Body of pancreas (tissue), 4 donors: ENCODE data around the gene CRLF1. TPM values are rescaled to one million over a fixed set of nuclear protein-coding genes. Genes with fewer than 3 reads are reported as not detected.
A peak's percentile ranks its signal among the peaks of the same experiment; 100 is the strongest.

Experiments used
- ATAC-seq: fragments of 150-250 bp; one replicate; pipeline ENCODE4 v1.9.1; 2016
- DNase-seq, 4 donors: peaks; one replicate each; pipeline ENCODE4 v3.0.0-alpha.2; 2019
- H3K27ac ChIP-seq, 4 donors: fragments of 200-600 bp; sonication (generic); 1 replicate in 3 of 4; 2 replicates in 1 of 4; pipeline versions ENCODE4 v1.5.1 to v1.6.1; 2016 to 2019; ENCODE audit warnings: mild to moderate bottlenecking in 1 of 4, mixed read lengths in 1 of 4, moderate library complexity in 1 of 4
- H3K27me3 ChIP-seq, 2 donors: fragments of 200-600 bp; sonication (generic); one replicate each; pipeline ENCODE4 v1.6.0; 2016; ENCODE audit warnings: mild to moderate bottlenecking in 1 of 2
- H3K36me3 ChIP-seq, 2 donors: fragments of 200-600 bp; sonication (generic); replicated peaks in 1 of 2; 2 replicates each; pipeline ENCODE4 v1.5.1; 2016; ENCODE audit warnings: low read depth in 2 of 2; ENCODE audit not compliant: insufficient read depth in 1 of 2
- H3K4me1 ChIP-seq: fragments of 200-600 bp; sonication (generic); one replicate; pipeline ENCODE4 v1.6.0; 2016
- H3K4me3 ChIP-seq, 2 donors: fragments of 200-600 bp; sonication (generic); 1 replicate in 1 of 2; 2 replicates in 1 of 2; pipeline ENCODE4 v1.5.1; 2016 to 2019
- H3K9me3 ChIP-seq, 3 donors: fragments of 200-600 bp; sonication (generic); 1 replicate in 2 of 3; 2 replicates in 1 of 3; pipeline ENCODE4 v1.5.1; 2016
- POLR2A ChIP-seq, 3 donors: fragments of 450-650 bp; IDR thresholded peaks; one replicate each; pipeline ENCODE4 v1.6.1; 2016; ENCODE audit warnings: antibody characterized with exemption in 3 of 3, mild to moderate bottlenecking in 2 of 3
- WGBS, 2 donors: methylation state at CpG; one replicate each; pipeline ENCODE4 v1.1.5; 2017; 5-methylcytosine and 5-hydroxymethylcytosine counted together
- intact Hi-C: fragments of 100-400 bp; cut with DNase I; formaldehyde crosslinking; loops from one replicate; pipeline ENCODE4 v1.15.1; 2023
- total RNA-seq, 2 donors: library from RNA; depleted of rRNA; stranded (reverse); fragments of >200 nt; gene quantifications; one replicate each; pipeline ENCODE4 v1.1.0, GENCODE V29; 2016
- TF ChIP-seq, protein P1 (sequence below), 7 experiments: fragments of 450-650 bp in 4 of 7; fragments of 200-600 bp in 3 of 7; sonication (generic) in 3 of 7; IDR thresholded peaks; one replicate each; pipeline ENCODE4 v1.5.1; 2016 to 2019; ENCODE audit warnings: antibody characterized with exemption in 7 of 7

CRLF1 gene
- total RNA-seq, 2 donors from 2014 or later, result 23.3 to 40.2 TPM

DNA sequence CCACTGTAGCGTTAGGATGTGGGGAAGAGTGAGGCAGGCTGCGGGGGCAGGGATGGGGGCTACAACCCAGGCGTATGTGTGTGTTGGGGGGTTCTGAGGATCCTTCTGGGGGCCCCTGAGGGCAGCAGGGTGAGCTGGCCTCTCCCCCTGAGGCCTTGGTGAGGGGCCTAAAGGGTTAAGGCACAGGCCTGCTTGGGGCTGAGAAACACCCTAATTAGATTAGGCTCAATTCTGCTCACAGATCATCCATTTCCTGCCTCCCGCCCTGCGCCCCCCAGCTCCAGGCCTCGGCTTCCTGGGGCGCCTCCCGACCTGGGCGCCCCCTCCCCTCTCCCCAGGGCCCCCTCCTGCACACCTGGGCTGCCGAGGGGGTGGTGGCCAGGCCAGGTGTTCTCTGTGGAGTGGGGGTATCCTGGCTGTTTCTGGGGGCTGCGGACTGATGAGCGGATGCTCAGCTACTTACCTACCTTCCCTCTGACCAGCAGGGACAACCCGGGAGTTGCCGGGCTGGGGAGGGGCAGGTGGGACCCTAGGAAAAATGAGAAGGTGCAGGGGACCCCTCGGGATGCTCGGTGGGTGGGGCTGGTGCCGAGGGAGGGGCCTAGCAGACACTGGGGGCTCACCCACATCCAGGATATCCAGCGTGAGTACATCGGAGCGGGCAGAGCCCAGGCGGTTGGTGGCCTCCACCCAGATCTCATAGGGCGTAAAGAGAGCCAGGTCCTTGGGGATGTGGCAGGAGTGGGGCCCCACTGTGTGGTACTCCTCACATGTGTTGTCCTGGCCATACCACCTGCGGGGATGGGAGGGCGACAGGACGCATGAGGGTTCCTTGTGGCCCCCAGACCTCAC, 8.6 kb downstream of the CRLF1 start:
- H3K4me1 ChIP-seq, result peaks cover 21% of the 10 kb centered on the region
- H3K27ac ChIP-seq, result no peak overlapping the region
- TF ChIP-seq, protein P1, sequence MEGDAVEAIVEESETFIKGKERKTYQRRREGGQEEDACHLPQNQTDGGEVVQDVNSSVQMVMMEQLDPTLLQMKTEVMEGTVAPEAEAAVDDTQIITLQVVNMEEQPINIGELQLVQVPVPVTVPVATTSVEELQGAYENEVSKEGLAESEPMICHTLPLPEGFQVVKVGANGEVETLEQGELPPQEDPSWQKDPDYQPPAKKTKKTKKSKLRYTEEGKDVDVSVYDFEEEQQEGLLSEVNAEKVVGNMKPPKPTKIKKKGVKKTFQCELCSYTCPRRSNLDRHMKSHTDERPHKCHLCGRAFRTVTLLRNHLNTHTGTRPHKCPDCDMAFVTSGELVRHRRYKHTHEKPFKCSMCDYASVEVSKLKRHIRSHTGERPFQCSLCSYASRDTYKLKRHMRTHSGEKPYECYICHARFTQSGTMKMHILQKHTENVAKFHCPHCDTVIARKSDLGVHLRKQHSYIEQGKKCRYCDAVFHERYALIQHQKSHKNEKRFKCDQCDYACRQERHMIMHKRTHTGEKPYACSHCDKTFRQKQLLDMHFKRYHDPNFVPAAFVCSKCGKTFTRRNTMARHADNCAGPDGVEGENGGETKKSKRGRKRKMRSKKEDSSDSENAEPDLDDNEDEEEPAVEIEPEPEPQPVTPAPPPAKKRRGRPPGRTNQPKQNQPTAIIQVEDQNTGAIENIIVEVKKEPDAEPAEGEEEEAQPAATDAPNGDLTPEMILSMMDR (IDR thresholded peaks at IDR 0.05), result no peak
- no peak for TF ChIP-seq POLR2A (IDR thresholded peaks at IDR 0.05)
- H3K36me3 ChIP-seq, result no peaks in the 10 kb centered on the region
- WGBS, 2 donors, result 33 to 59% methylated on average over 5 to 21 of the region's 25 CpGs
- peaks cover 0 to 15% of the 10 kb centered on the region in 2 donors for H3K27me3 ChIP-seq
- ATAC-seq, result no peak
- H3K4me3 ChIP-seq, result no peak overlapping the region
- H3K9me3 ChIP-seq, result no peaks in the 10 kb centered on the region
- intact Hi-C loops, result loop anchor here (5.0 kb wide), 1 partner anchor 244 kb away; no protein-coding TSS in a partner anchor
- no peak for DNase-seq

DNA sequence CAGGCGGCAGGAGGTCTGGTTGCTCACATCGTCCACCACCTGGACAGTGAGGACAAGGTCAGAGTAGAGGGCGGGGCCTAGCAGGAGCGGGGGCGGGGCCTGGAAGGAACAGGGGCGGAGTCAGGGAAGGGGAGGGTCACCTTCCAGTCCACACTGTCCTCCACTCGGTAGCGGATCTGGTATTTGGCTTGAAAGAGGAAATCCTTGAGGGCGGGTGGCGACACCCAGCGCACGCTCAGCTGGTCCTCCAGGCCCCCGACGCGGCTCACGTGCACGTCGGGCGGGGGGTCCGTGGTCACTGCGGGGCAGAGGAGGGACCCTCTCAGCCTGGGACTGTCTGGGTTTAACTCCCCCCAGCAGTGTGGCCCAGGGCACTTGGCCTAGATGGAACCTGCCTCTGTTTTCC, 9.8 kb downstream of the CRLF1 start:
- peak; percentile 68 to 85 (median 77) for DNase-seq
- ATAC-seq, result peak; percentile 69
- intact Hi-C loops, result loop anchor here (5.0 kb wide), 1 partner anchor 246 kb away; no protein-coding TSS in a partner anchor
- Histone ChIP-seq H3K4me3 (no peak overlapping the region), H3K27me3 (peaks cover 0 to 15% of the 10 kb centered on the region in 2 donors), H3K9me3 (no peaks in the 10 kb centered on the region), H3K36me3 (no peaks in the 10 kb centered on the region), H3K4me1 (peaks cover 21% of the 10 kb centered on the region), H3K27ac (no peak overlapping the region)
- TF ChIP-seq, protein P1 (IDR thresholded peaks at IDR 0.05), result no peak
- no peak for TF ChIP-seq POLR2A (IDR thresholded peaks at IDR 0.05)
- 7% methylated on average over 8 to 18 of the region's 21 CpGs for WGBS, 2 donors

DNA sequence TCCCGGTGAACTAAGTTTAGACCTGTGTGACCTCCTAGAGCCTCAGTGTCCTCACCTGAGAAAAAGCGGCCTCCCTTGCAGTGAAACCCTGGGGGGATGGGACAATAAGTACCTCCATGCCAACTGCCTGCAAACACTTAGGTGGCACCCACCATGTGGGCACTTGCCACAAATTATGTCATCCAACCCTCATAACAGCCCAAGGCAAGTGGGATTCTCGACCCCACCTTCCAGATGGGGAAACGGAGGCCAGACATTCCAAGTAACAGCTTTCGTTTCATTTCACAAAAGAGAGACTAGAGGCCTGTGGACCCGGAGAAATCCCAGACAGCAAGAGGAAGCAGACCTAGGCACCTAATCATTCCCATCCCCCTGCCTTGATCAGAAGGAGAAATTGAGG, 11.1 kb downstream of the CRLF1 start:
- no peaks in the 10 kb centered on the region for H3K9me3 ChIP-seq
- H3K4me1 ChIP-seq, result peaks cover 21% of the 10 kb centered on the region
- H3K27ac ChIP-seq, result no peak overlapping the region
- no peaks in the 10 kb centered on the region for H3K36me3 ChIP-seq
- no peak for ATAC-seq
- TF ChIP-seq, protein P1 (IDR thresholded peaks at IDR 0.05), result no peak
- TF ChIP-seq POLR2A (IDR thresholded peaks at IDR 0.05), result no peak
- no peak overlapping the region for H3K4me3 ChIP-seq
- H3K27me3 ChIP-seq, result peaks cover 0 to 15% of the 10 kb centered on the region in 2 donors
- DNase-seq, result no peak
- intact Hi-C loops, result loop anchor here (5.0 kb wide), 1 partner anchor 247 kb away; no protein-coding TSS in a partner anchor
- 55 to 79% methylated on average over 3 to 6 of the region's 6 CpGs for WGBS, 2 donors

DNA sequence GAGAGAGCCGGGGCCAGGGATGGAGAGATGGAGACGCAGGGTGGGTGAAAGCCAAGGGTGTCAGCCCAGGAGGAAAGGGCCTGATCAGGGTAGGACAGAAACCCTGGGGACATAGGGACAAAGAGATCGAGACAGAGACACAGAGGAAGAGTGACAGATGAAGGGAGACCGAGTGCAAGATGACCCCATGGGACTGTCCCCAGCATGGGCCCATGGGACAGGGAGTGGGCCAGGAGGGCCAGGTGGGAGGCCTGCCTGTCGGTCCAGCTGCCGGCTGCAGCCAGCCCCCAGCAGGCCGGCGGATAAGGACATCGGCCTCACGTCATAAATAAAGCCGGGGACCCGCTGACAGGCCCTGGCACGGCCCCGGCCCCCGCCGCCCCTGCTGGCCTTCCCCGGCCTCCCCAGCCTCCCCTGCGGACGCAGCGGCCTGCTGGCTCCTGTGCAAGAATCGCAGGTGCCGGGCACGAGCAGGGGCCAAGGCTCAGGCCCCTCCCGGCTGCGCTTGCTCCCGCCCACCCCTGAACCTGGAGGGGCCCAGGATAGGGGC, 11.7 kb downstream of the CRLF1 start:
- peak overlapping the region in 1 of 4 donors; percentile 45 for H3K27ac ChIP-seq
- 12 to 15% methylated on average over 5 to 13 of the region's 26 CpGs for WGBS, 2 donors
- H3K27me3 ChIP-seq, result peaks cover 0 to 15% of the 10 kb centered on the region in 2 donors
- H3K4me1 ChIP-seq, result peaks cover 22% of the 10 kb centered on the region
- no peak overlapping the region for H3K4me3 ChIP-seq
- H3K36me3 ChIP-seq, result no peaks in the 10 kb centered on the region
- TF ChIP-seq, protein P1 (IDR thresholded peaks at IDR 0.05), result no peak
- no peak for TF ChIP-seq POLR2A (IDR thresholded peaks at IDR 0.05)
- no peaks in the 10 kb centered on the region for H3K9me3 ChIP-seq
- intact Hi-C loops, result loop anchor here (5.0 kb wide), 1 partner anchor 247 kb away; no protein-coding TSS in a partner anchor
- ATAC-seq, result no peak
- DNase-seq, result no peak
